Measurements from ENCODE around the gene SLC37A2.

- no peak for TF ChIP-seq CTCF (conservative IDR thresholded peaks at IDR 0.05 in 1 of 2, IDR thresholded peaks at IDR 0.05 in 1 of 2; ENCODE audit: extremely low read depth in 1 of 2, insufficient read depth in 1 of 2, low read depth in 1 of 2, low read length in 2 of 2)
- TF ChIP-seq EZH2 (IDR thresholded peaks at IDR 0.05; ENCODE audit: borderline replicate concordance, low read length), result no peak
These were observed 61.5 kb downstream of the SLC37A2 start for GRCh38 chr11:125124618-125124992.

Measured in mammary epithelial cell (primary cell).